ENCODE measurements around the gene CLCNKB. TPM values are rescaled to one million over a fixed set of nuclear protein-coding genes. Genes with fewer than 3 reads are reported as not detected.

CLCNKB gene
- total RNA-seq, 1 donor from 2014 or later, result 1.6 TPM

- no peak overlapping the region for H3K27ac Mint-ChIP-seq
These were observed 32.7 kb downstream of the CLCNKB start for GRCh38 chr1:16076031-16076864.

GRCh38 chr1:16076865-16077238, 33.3 kb downstream of the CLCNKB start:
- H3K36me3 Mint-ChIP-seq, result no peaks in the 10 kb centered on the region
- no peak for DNase-seq (ENCODE audit: extremely low spot score, unreplicated experiment)
- peaks cover 28% of the 10 kb centered on the region for H3K4me1 Mint-ChIP-seq (ENCODE audit: unreplicated experiment)
- no peak overlapping the region for H3K27ac Mint-ChIP-seq
- no peak overlapping the region for H3K4me3 Mint-ChIP-seq
- H3K27me3 Mint-ChIP-seq, result peaks cover 13% of the 10 kb centered on the region
- H3K9me3 Mint-ChIP-seq, result no peaks in the 10 kb centered on the region
- TF ChIP-seq, protein P1, sequence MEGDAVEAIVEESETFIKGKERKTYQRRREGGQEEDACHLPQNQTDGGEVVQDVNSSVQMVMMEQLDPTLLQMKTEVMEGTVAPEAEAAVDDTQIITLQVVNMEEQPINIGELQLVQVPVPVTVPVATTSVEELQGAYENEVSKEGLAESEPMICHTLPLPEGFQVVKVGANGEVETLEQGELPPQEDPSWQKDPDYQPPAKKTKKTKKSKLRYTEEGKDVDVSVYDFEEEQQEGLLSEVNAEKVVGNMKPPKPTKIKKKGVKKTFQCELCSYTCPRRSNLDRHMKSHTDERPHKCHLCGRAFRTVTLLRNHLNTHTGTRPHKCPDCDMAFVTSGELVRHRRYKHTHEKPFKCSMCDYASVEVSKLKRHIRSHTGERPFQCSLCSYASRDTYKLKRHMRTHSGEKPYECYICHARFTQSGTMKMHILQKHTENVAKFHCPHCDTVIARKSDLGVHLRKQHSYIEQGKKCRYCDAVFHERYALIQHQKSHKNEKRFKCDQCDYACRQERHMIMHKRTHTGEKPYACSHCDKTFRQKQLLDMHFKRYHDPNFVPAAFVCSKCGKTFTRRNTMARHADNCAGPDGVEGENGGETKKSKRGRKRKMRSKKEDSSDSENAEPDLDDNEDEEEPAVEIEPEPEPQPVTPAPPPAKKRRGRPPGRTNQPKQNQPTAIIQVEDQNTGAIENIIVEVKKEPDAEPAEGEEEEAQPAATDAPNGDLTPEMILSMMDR (conservative IDR thresholded peaks at IDR 0.05), result no peak

More at GRCh38 chr1:16076031-16076864, 32.7 kb downstream of the CLCNKB start:
- Mint-ChIP-seq H3K4me1 (ENCODE audit: unreplicated experiment) (peaks cover 28% of the 10 kb centered on the region), H3K9me3 (no peaks in the 10 kb centered on the region), H3K36me3 (no peaks in the 10 kb centered on the region), H3K27me3 (peaks cover 13% of the 10 kb centered on the region), H3K4me3 (no peak overlapping the region)
- TF ChIP-seq, protein P1 (conservative IDR thresholded peaks at IDR 0.05), result no peak
- DNase-seq (ENCODE audit: extremely low spot score, unreplicated experiment), result no peak

GRCh38 chr1:16077406-16078245, 34.0 kb downstream of the CLCNKB start:
- no peaks in the 10 kb centered on the region for H3K36me3 Mint-ChIP-seq
- H3K27ac Mint-ChIP-seq, result no peak overlapping the region

GRCh38 chr1:16078925-16079656, 35.5 kb downstream of the CLCNKB start:
- H3K4me1 Mint-ChIP-seq (ENCODE audit: unreplicated experiment), result peaks cover 30% of the 10 kb centered on the region
- H3K27me3 Mint-ChIP-seq, result peaks cover 5% of the 10 kb centered on the region
- H3K9me3 Mint-ChIP-seq, result no peaks in the 10 kb centered on the region
- TF ChIP-seq, protein P1 (conservative IDR thresholded peaks at IDR 0.05), result peak; percentile 94
- peak overlapping the region; percentile 76 for H3K27ac Mint-ChIP-seq
- H3K4me3 Mint-ChIP-seq, result no peak overlapping the region
- no peaks in the 10 kb centered on the region for H3K36me3 Mint-ChIP-seq
- peak; percentile 85 for DNase-seq (ENCODE audit: extremely low spot score, unreplicated experiment)

More at GRCh38 chr1:16077406-16078245, 34.0 kb downstream of the CLCNKB start:
- TF ChIP-seq, protein P1 (conservative IDR thresholded peaks at IDR 0.05), result no peak
- Mint-ChIP-seq H3K9me3 (no peaks in the 10 kb centered on the region), H3K4me1 (ENCODE audit: unreplicated experiment) (peaks cover 28% of the 10 kb centered on the region), H3K27me3 (peaks cover 10% of the 10 kb centered on the region), H3K4me3 (no peak overlapping the region)
- no peak for DNase-seq (ENCODE audit: extremely low spot score, unreplicated experiment)

DNA sequence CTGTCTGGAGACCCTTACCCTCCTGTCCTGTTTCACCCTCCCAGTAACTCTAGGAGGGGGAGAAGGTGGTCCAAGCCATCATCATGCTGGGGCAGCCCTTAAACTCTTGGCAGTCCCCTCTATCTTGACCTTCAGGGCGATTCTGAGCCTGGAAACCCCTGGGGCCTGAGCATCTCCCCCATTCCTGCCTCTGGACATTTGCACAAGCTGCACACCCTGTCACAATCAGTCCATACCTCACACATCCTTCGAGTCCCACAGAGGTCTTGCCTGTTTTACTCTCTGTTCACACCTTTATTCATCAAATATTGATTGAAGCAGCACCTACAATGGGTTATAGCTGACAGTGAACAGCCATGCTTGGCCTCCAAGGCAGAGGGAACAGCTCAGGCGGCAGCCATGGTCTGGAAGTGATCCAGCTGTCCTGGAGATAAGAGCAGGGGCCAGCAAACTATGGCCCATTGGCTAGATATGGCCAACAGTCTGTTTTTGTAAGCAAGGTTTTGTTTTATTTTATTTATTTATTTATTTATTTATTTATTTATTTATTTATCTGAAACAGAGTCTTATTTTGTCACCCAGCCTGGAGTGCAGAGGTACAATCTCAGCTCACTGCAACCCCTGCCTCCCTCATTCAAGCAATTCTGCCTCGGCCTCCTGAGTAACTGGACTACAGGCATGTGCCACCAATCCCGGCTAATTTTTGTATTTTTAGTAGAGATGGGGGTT, 37.0 kb downstream of the CLCNKB start:
- DNase-seq (ENCODE audit: extremely low spot score, unreplicated experiment), result no peak
- Mint-ChIP-seq H3K4me1 (ENCODE audit: unreplicated experiment) (peaks cover 25% of the 10 kb centered on the region), H3K4me3 (no peak overlapping the region), H3K9me3 (no peaks in the 10 kb centered on the region), H3K27me3 (no peaks in the 10 kb centered on the region), H3K36me3 (no peaks in the 10 kb centered on the region), H3K27ac (no peak overlapping the region)
- TF ChIP-seq, protein P1 (conservative IDR thresholded peaks at IDR 0.05), result no peak
